GM18861 (cell line): ENCODE data around the gene C11orf24.
"Not testable (repeated sequence)": the region's sequence is repeated elsewhere in the genome, so short reads cannot be mapped to it uniquely, and the experiment has no call there.

ENCODE experiments used
- ATAC-seq: cut with Tn5 transposase; IDR thresholded peaks from one replicate; pipeline ENCODE4 v1.9.1; 2021; ENCODE audit not compliant: unreplicated experiment

Gene C11orf24

GRCh38 chr11:68299517-68299879, 27.7 kb upstream of the C11orf24 start:
- ATAC-seq, result not testable (repeated sequence)

DNA sequence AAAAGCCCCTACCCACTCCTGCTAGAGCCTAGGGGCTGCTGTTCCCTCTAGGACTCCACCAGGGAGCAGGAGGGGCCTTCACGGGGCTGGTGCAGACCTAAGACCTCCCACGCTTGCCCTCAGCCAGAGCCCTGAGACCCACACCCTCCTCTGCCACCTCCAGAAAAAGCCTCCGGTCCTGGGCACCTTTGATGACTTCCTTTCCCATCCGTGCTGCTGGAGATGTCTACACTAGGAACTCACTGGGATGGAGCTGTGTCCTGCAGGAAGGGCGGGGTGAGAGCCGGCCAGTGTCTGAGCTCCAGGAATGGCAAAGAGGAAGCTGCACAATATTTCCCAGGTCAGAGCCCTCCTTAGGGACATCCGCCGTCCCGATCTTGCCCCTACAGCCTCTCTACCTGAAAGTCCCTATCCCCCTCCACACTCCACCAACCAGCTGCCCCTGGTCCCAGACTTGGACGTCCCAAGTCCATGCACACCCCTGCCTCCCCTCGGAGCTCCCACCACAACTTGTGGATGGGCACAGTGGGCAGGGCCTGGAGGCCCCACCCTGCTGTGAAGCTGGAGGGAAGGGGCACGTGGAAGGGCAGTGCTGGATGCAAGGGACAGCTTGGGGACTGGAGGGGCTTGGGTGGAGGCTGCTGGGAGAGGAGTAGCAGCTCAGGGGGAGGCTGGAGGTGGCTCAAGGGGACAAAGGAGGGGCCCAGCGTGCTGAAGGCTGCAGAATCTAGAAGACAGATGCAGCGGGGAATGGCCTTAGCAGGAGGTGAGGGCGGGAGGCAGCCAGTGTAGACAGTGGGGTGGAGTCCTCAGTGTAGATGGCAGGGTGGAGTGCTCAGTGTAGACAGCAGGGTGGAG, 27.1 kb upstream of the C11orf24 start:
- ATAC-seq, result no peak

- ATAC-seq, result no peak
These were observed 26.3 kb upstream of the C11orf24 start for GRCh38 chr11:68297812-68298658.

GRCh38 chr11:68297494-68297811, 25.7 kb upstream of the C11orf24 start:
- ATAC-seq, result no peak

GRCh38 chr11:68297052-68297378, 25.2 kb upstream of the C11orf24 start:
- ATAC-seq, result no peak

DNA sequence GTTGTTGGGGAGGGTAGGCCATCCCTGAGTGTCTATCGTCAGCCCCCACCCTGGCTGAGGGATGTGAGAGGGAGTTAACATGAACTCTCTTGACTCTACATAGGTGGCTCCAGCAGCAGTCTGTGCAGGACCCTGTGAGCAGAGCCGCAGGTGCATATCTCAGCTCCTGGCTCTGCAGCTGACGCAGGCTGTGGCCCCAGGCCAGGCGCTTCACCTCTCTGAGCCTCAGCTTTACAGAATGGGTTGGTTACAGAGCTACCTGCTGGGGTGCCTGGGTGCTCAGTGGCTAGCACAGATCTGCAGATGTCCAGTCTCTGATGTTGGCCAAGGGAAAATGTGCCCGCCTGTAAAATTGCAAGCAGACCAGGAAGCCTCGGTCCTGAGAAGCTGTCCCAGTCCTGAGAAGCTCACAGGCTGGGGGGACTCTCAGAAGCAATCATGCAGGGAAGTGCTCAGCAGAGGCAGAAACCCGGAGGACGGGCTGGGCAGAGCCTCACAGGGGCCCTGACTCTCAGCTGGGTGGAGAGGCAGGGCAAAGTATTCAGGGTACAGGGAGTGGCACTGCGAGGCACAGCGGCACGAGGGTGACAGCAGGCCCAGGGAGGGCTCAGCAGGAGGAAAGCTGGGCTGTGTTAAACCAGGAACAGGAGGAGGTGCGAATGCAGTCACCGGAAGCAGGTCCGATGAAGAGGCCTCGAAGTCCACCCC, 24.7 kb upstream of the C11orf24 start:
- no peak for ATAC-seq

GRCh38 chr11:68295940-68296339, 24.2 kb upstream of the C11orf24 start:
- ATAC-seq, result no peak

- ATAC-seq, result no peak
These were observed 23.5 kb upstream of the C11orf24 start for GRCh38 chr11:68295271-68295670.

GRCh38 chr11:68293708-68294107, 21.9 kb upstream of the C11orf24 start:
- no peak for ATAC-seq

- no peak for ATAC-seq
These were observed 17.7 kb upstream of the C11orf24 start for GRCh38 chr11:68289456-68289855.

- ATAC-seq, result no peak
These were observed 15.6 kb upstream of the C11orf24 start for GRCh38 chr11:68287419-68287818.

DNA sequence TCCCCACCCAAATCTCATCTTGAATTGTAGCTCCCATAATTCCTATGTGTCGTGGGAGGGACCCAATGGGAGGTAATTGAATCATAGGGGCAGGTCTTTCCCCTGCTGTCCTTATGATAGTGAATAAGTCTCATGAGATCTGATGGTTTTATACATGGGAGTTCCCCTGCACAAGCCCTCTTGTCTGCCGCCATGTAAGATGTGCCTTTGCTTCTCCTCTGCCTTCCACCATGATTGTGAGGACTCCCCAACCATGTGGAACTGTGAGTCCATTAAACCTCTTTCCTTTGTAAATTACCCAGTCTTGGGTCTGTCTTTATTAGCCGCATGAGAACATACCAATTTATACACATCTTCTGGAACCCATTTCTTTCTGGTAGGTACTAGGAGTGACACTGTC, 12.8 kb upstream of the C11orf24 start:
- not testable (repeated sequence) for ATAC-seq

DNA sequence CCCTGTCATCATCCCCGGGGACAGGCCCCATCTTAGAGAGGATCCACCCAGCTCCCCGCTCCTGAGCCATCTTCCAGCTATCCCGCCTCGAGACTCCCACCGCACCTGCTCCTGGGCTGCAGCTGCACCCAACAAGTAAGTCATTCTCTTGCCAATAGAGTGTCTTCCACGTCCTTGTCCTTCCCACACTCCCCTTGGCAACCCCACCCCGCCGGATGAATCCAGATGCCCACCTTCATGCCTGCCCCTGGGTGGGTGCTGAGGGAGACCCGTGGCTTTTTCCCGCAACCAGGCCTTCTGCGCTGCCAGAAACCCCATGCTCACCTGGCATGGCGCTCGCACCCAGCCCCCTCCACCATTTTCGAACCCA, 11.1 kb upstream of the C11orf24 start:
- ATAC-seq, result no peak

- peak; percentile 79 for ATAC-seq
These were observed 10.5 kb upstream of the C11orf24 start for GRCh38 chr11:68282141-68282860.

DNA sequence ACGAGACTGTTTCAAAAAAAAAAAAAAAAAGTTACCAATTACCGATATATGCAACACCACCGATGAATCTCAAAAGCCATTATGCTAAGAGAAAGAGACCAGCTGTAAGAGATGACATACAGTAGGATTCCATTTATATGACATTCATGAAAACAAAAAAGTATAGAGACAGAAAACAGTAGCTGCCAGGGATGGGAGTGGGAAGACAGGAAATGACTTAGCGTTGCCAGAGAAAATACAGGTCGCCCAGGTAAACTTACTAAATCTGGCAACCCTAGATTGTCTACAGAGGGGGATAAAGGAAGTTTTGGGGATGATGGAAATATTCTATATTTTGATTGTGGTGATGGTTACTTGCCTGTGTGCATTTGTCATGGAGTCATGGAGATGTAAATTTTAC, 7.9 kb upstream of the C11orf24 start:
- ATAC-seq, result no peak

GRCh38 chr11:68276861-68277260, 5.1 kb upstream of the C11orf24 start:
- ATAC-seq, result no peak

- ATAC-seq, result no peak
These were observed 4.1 kb upstream of the C11orf24 start for GRCh38 chr11:68275721-68276507.

GRCh38 chr11:68274306-68274705, 2.5 kb upstream of the C11orf24 start:
- ATAC-seq, result no peak

DNA sequence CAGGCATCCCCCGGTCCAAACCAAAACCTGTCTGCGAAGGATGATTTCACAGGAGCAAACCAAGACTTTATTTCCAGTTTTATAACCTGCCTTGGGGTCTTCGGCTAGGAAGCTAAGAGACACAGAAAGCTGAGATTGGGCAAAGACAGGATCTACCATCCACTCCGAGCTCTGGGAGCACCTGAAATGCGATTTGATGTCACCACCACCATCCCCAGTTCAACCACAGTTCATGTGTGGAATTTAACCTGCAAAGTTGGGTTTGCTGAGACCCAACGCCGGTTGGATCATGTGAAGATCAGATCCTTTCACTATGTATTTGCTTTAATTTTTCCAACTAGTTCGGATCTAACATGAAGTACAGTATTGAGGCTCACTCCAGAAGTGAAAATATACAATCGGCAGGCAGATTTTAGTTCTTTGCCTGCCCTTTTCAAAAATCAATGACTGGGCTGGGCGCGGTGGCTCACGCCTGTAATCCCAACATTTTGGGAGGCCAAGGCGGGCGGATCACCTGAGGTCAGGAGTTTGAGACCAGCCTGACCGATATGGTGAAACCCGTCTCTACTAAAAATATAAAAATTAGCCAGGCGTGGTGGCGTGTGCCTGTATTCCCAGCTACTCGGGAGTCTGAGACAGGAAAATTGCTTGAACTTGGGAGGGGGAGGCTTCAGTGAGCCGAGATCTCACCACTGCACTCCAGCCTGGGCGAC, 1.4 kb upstream of the C11orf24 start:
- ATAC-seq, result no peak
